Amniotic epithelial cell (primary cell): ENCODE results near the gene SYCE1.

Source experiments
- DNase-seq: peaks from one replicate; pipeline ENCODE4 v3.0.0-alpha.2; 2010; ENCODE audit warnings: low read depth

Gene SYCE1

GRCh38 chr10:133511907-133512528 lies 53.4 kb downstream of the SYCE1 start:
- DNase-seq = no peak

- DNase-seq = no peak
Observed at GRCh38 chr10:133511408-133511807, 54.0 kb downstream of the SYCE1 start.

GRCh38 chr10:133509700-133510099 lies 55.7 kb downstream of the SYCE1 start:
- no peak for DNase-seq
